ENCODE data around the gene EHF.

GRCh38 chr11:34595391-34595790 lies 25.5 kb upstream of the EHF start:
- TF ChIP-seq CTCF (IDR thresholded peaks at IDR 0.05 in 4 of 5, conservative IDR thresholded peaks at IDR 0.05 in 1 of 5) (no peak), POLR2A (IDR thresholded peaks at IDR 0.05) (no peak)
